Neural cell (in vitro differentiated cells): ENCODE results near the gene SLC47A1. TPM values are rescaled to one million over a fixed set of nuclear protein-coding genes. Genes with fewer than 3 reads are reported as not detected.

Experiments used
- H2AFZ ChIP-seq: fragments of 200-600, 300-800 bp; sonication (generic), shearing (Covaris generic); 2 replicates; pipeline ENCODE4 v1.6.0; 2014; ENCODE audit warnings: low read depth, mild to moderate bottlenecking, antibody characterized with exemption, low read length, moderate library complexity
- H3F3A ChIP-seq: fragments of 200-600 bp; shearing (Covaris generic); 2 replicates; pipeline ENCODE4 v1.6.1; 2016; ENCODE audit warnings: mild to moderate bottlenecking, moderate library complexity, mixed read lengths, antibody characterized with exemption, low read length; ENCODE audit not compliant: insufficient read depth, poor library complexity, severe bottlenecking
- H3K27ac ChIP-seq: fragments of 200-600, 300-800 bp; sonication (generic), shearing (Covaris generic); 2 replicates; pipeline ENCODE4 v1.5.1; 2014; ENCODE audit warnings: mild to moderate bottlenecking, low read length, moderate library complexity
- H3K27me3 ChIP-seq: fragments of 300-800, 200-600 bp; sonication (generic), shearing (Covaris generic); 2 replicates; pipeline ENCODE4 v1.6.0; 2014; ENCODE audit warnings: mild to moderate bottlenecking, low read depth, low read length, moderate library complexity; ENCODE audit not compliant: insufficient read depth
- H3K36me3 ChIP-seq: fragments of 300-800, 200-600 bp; sonication (generic), shearing (Covaris generic); 2 replicates; pipeline ENCODE4 v1.5.1; 2014; ENCODE audit warnings: mild to moderate bottlenecking, antibody characterized with exemption, low read length, moderate library complexity; ENCODE audit not compliant: insufficient read depth
- H3K4me2 ChIP-seq: fragments of 300-800, 200-600 bp; sonication (generic), shearing (Covaris generic); 2 replicates; pipeline ENCODE4 v1.6.0; 2014; ENCODE audit warnings: mild to moderate bottlenecking, low read length
- H3K4me3 ChIP-seq: fragments of 300-800, 200-600 bp; sonication (generic), shearing (Covaris generic); 2 replicates; pipeline ENCODE4 v1.5.1; 2014; ENCODE audit warnings: mild to moderate bottlenecking, low read length, moderate library complexity
- H3K79me2 ChIP-seq: fragments of 200-600 bp; shearing (Covaris generic); replicated peaks from 2 replicates; pipeline ENCODE4 v1.6.0; 2014; ENCODE audit warnings: mild to moderate bottlenecking, low read length, moderate library complexity; ENCODE audit not compliant: insufficient read depth
- H3K9ac ChIP-seq: fragments of 300-800, 200-600 bp; sonication (generic), shearing (Covaris generic); 2 replicates; pipeline ENCODE4 v1.6.1; 2016; ENCODE audit warnings: mild to moderate bottlenecking, low read length, mixed read lengths
- H3K9me2 ChIP-seq: fragments of 200-600 bp; shearing (Covaris generic); 2 replicates; pipeline ENCODE4 v1.6.1; 2016; ENCODE audit warnings: mild to moderate bottlenecking, low read length, mixed read lengths; ENCODE audit not compliant: insufficient read depth
- H3K9me3 ChIP-seq: fragments of 200-600, 300-800 bp; sonication (generic), shearing (Covaris generic); 2 replicates; pipeline ENCODE4 v1.6.1; 2016; ENCODE audit warnings: mild to moderate bottlenecking, mixed run types, low read length, moderate library complexity, mixed read lengths
- H4K20me1 ChIP-seq: fragments of 200-600 bp; shearing (Covaris generic); 2 replicates; pipeline ENCODE4 v1.6.1; 2016; ENCODE audit warnings: mild to moderate bottlenecking, mixed run types; ENCODE audit not compliant: insufficient read depth
- CTCF ChIP-seq: fragments of 450-650 bp; IDR thresholded peaks from 2 replicates; pipeline ENCODE4 v1.5.1; 2014; ENCODE audit warnings: antibody characterized with exemption, mild to moderate bottlenecking, moderate library complexity; ENCODE audit not compliant: poor library complexity, severe bottlenecking
- EP300 ChIP-seq: fragments of 450-650 bp; conservative IDR thresholded peaks from 2 replicates; pipeline ENCODE4 v1.6.1; 2014; ENCODE audit warnings: antibody characterized with exemption, mild to moderate bottlenecking, moderate library complexity; ENCODE audit not compliant: poor library complexity, severe bottlenecking
- EZH2 ChIP-seq: fragments of 200-600, 300-800 bp; shearing (Covaris generic), sonication (generic); IDR thresholded peaks from 2 replicates; pipeline ENCODE4 v1.6.1; 2014; ENCODE audit warnings: antibody characterized with exemption, low read length, borderline replicate concordance, mild to moderate bottlenecking; ENCODE audit not compliant: insufficient read depth, poor library complexity, severe bottlenecking
- MXI1 ChIP-seq: fragments of 450-650 bp; conservative IDR thresholded peaks from 2 replicates; pipeline ENCODE4 v1.6.1; 2014; ENCODE audit warnings: antibody characterized with exemption, mild to moderate bottlenecking; ENCODE audit not compliant: poor library complexity, severe bottlenecking
- POLR2AphosphoS5 ChIP-seq: IDR thresholded peaks from 2 replicates; pipeline ENCODE4 v1.6.1; 2012
- RAD21 ChIP-seq: fragments of 450-650 bp; conservative IDR thresholded peaks from 2 replicates; pipeline ENCODE4 v1.6.1; 2014; ENCODE audit warnings: antibody characterized with exemption, mild to moderate bottlenecking, moderate library complexity
- SMC3 ChIP-seq: fragments of 450-650 bp; conservative IDR thresholded peaks from 2 replicates; pipeline ENCODE4 v1.6.1; 2014; ENCODE audit warnings: antibody characterized with exemption, mild to moderate bottlenecking, moderate library complexity; ENCODE audit not compliant: poor library complexity
- TAF1 ChIP-seq: IDR thresholded peaks from 2 replicates; pipeline ENCODE4 v1.6.1; 2012; ENCODE audit warnings: low read depth
- polyA plus RNA-seq: library from polyadenylated mRNA; depleted of rRNA; stranded (reverse); fragments of >200 nt; gene quantifications from 2 replicates; pipeline ENCODE4 v1.2.3, GENCODE V29; 2014
- TF ChIP-seq, protein P1 (sequence below): IDR thresholded peaks from 2 replicates; pipeline ENCODE4 v1.6.1; 2012; ENCODE audit warnings: borderline replicate concordance

SLC47A1 gene
- polyA plus RNA-seq, 1 donor from 2014 or later, result not detected

GRCh38 chr17:19534562-19535149 is 1.0 kb downstream of the SLC47A1 start:
- H3K27me3 ChIP-seq, result peaks cover 35% of the 10 kb centered on the region
- TF ChIP-seq TAF1 (no peak), RAD21 (no peak), CTCF (no peak), EP300 (no peak), EZH2 (no peak), POLR2AphosphoS5 (no peak), SMC3 (no peak)
- H3F3A ChIP-seq, result no peaks in the 10 kb centered on the region
- no peaks in the 10 kb centered on the region for H4K20me1 ChIP-seq
- H3K79me2 ChIP-seq, result no peaks in the 10 kb centered on the region
- no peak overlapping the region for H3K27ac ChIP-seq
- H3K9me2 ChIP-seq, result no peaks in the 10 kb centered on the region
- H3K4me2 ChIP-seq, result no peak overlapping the region
- H3K4me3 ChIP-seq, result peak overlapping the region; percentile 63
- no peak overlapping the region for H3K9ac ChIP-seq
- H3K9me3 ChIP-seq, result no peaks in the 10 kb centered on the region
- H2AFZ ChIP-seq, result no peak overlapping the region
- no peaks in the 10 kb centered on the region for H3K36me3 ChIP-seq

DNA sequence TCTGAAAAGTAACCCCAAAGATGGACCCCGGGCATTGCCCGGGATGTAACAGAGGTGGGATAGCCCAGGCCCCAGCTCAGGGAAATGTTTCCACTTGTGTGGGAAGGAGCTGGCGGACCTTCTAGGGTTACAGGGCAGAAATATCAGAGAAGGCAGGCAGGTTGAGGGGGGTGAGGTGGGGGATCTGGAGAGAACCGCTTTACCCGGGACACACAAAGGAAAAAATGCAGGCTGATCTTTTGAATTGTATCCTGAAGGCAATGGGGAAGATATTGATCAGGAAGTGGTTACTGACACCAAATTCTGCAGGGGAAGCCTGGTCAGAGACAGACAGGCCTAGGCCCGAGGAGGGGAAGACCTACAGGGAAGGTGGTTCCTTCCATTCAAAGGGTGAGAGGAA is 3.5 kb downstream of the SLC47A1 start:
- Histone ChIP-seq H4K20me1 (no peaks in the 10 kb centered on the region), H3K36me3 (no peaks in the 10 kb centered on the region), H3K4me2 (no peak overlapping the region), H3K9ac (no peak overlapping the region), H3K27ac (no peak overlapping the region), H2AFZ (no peak overlapping the region), H3K9me3 (no peaks in the 10 kb centered on the region), H3F3A (no peaks in the 10 kb centered on the region), H3K79me2 (no peaks in the 10 kb centered on the region), H3K4me3 (no peak overlapping the region), H3K9me2 (no peaks in the 10 kb centered on the region), H3K27me3 (peaks cover 28% of the 10 kb centered on the region)
- TF ChIP-seq SMC3 (no peak), TAF1 (no peak), MXI1 (no peak), CTCF (no peak), POLR2AphosphoS5 (no peak), RAD21 (no peak), EZH2 (no peak), EP300 (no peak)
- TF ChIP-seq, protein P1, sequence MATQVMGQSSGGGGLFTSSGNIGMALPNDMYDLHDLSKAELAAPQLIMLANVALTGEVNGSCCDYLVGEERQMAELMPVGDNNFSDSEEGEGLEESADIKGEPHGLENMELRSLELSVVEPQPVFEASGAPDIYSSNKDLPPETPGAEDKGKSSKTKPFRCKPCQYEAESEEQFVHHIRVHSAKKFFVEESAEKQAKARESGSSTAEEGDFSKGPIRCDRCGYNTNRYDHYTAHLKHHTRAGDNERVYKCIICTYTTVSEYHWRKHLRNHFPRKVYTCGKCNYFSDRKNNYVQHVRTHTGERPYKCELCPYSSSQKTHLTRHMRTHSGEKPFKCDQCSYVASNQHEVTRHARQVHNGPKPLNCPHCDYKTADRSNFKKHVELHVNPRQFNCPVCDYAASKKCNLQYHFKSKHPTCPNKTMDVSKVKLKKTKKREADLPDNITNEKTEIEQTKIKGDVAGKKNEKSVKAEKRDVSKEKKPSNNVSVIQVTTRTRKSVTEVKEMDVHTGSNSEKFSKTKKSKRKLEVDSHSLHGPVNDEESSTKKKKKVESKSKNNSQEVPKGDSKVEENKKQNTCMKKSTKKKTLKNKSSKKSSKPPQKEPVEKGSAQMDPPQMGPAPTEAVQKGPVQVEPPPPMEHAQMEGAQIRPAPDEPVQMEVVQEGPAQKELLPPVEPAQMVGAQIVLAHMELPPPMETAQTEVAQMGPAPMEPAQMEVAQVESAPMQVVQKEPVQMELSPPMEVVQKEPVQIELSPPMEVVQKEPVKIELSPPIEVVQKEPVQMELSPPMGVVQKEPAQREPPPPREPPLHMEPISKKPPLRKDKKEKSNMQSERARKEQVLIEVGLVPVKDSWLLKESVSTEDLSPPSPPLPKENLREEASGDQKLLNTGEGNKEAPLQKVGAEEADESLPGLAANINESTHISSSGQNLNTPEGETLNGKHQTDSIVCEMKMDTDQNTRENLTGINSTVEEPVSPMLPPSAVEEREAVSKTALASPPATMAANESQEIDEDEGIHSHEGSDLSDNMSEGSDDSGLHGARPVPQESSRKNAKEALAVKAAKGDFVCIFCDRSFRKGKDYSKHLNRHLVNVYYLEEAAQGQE, result no peak
